Middle frontal gyrus (tissue), 1 donor: Measurements from ENCODE around the gene MAGEA4.

ENCODE experiments used
- DNase-seq: peaks from one replicate; pipeline ENCODE4 v3.0.0-alpha.2; 2015; ENCODE audit warnings: low spot score; ENCODE audit errors: extremely low spot score

Gene MAGEA4

GRCh38 chrX:151923648-151924047, 11.0 kb downstream of the MAGEA4 start:
- DNase-seq: no peak

- DNase-seq: no peak
Measured at GRCh38 chrX:151929126-151929525, 16.4 kb downstream of the MAGEA4 start.

GRCh38 chrX:151935358-151935757, 22.7 kb downstream of the MAGEA4 start:
- no peak for DNase-seq

- no peak for DNase-seq
Measured at GRCh38 chrX:151938172-151938571, 25.5 kb downstream of the MAGEA4 start.

GRCh38 chrX:151954730-151955129, 42.0 kb downstream of the MAGEA4 start:
- DNase-seq: no peak

- DNase-seq: no peak
Measured at GRCh38 chrX:151958101-151958500, 45.4 kb downstream of the MAGEA4 start.

- no peak for DNase-seq
Measured at GRCh38 chrX:151962034-151962433, 49.3 kb downstream of the MAGEA4 start.

GRCh38 chrX:151966236-151966635, 53.5 kb downstream of the MAGEA4 start:
- DNase-seq: no peak

GRCh38 chrX:151970027-151970426, 57.3 kb downstream of the MAGEA4 start:
- DNase-seq: no peak

- no peak for DNase-seq
Measured at GRCh38 chrX:151970661-151971060, 58.0 kb downstream of the MAGEA4 start.

- no peak for DNase-seq
Measured at GRCh38 chrX:151973060-151973661, 60.5 kb downstream of the MAGEA4 start.

GRCh38 chrX:151973851-151974335, 61.2 kb downstream of the MAGEA4 start:
- no peak for DNase-seq
